Stimulated activated CD4-positive, alpha-beta T cell treated with anti-CD3 and anti-CD28 coated beads, Interleukin-4, amount 100 ng/mL, for 24 hours (primary cell): Measurements from ENCODE around the gene S100A11.
A peak's percentile ranks its signal among the peaks of the same experiment; 100 is the strongest.
"Not testable (repeated sequence)": the region's sequence is repeated elsewhere in the genome, so short reads cannot be mapped to it uniquely, and the experiment has no call there.

Experiments
- DNase-seq: peaks from one replicate; pipeline ENCODE4 v3.0.0-alpha.2; 2020

The S100A11 gene

GRCh38 chr1:152036267-152037216 lies at the start of gene S100A11:
Gene S100A11 (minus strand): TSS chr1:152037004. CDS start chr1:152036915, 89 bp downstream.
- DNase-seq, result peak; percentile 83

GRCh38 chr1:152084853-152085252 lies 48.0 kb upstream of the S100A11 start:
- no peak for DNase-seq

- DNase-seq, result not testable (repeated sequence)
Measured at GRCh38 chr1:152081026-152081425, 44.2 kb upstream of the S100A11 start.

GRCh38 chr1:152080494-152080893 lies 43.7 kb upstream of the S100A11 start:
- not testable (repeated sequence) for DNase-seq

GRCh38 chr1:152078831-152079441 lies 42.1 kb upstream of the S100A11 start:
- no peak for DNase-seq

GRCh38 chr1:152072311-152072710 lies 35.5 kb upstream of the S100A11 start:
- DNase-seq, result no peak

- DNase-seq, result no peak
Measured at GRCh38 chr1:152071123-152071522, 34.3 kb upstream of the S100A11 start.

GRCh38 chr1:152067929-152068328 lies 31.1 kb upstream of the S100A11 start:
- no peak for DNase-seq

GRCh38 chr1:152067150-152067549 lies 30.3 kb upstream of the S100A11 start:
- no peak for DNase-seq

- DNase-seq, result no peak
Measured at GRCh38 chr1:152061952-152062351, 25.1 kb upstream of the S100A11 start.

- no peak for DNase-seq
Measured at GRCh38 chr1:152053375-152053774, 16.6 kb upstream of the S100A11 start.

GRCh38 chr1:152052606-152053005 lies 15.8 kb upstream of the S100A11 start:
- peak; percentile 88 for DNase-seq

GRCh38 chr1:152050886-152051675 lies 14.3 kb upstream of the S100A11 start:
- DNase-seq, result no peak

GRCh38 chr1:152049291-152050083 lies 12.7 kb upstream of the S100A11 start:
- no peak for DNase-seq

- DNase-seq, result peak; percentile 65
Measured at GRCh38 chr1:152048416-152049009, 11.7 kb upstream of the S100A11 start.

- DNase-seq, result peak; percentile 89
Measured at GRCh38 chr1:152047730-152048415, 11.1 kb upstream of the S100A11 start.

- DNase-seq, result no peak
Measured at GRCh38 chr1:152047413-152047729, 10.6 kb upstream of the S100A11 start.

- no peak for DNase-seq
Measured at GRCh38 chr1:152044386-152044785, 7.6 kb upstream of the S100A11 start.

GRCh38 chr1:152043870-152044269 lies 7.1 kb upstream of the S100A11 start:
- no peak for DNase-seq

GRCh38 chr1:152042030-152042429 lies 5.2 kb upstream of the S100A11 start:
- DNase-seq, result no peak

GRCh38 chr1:152039886-152040285 lies 3.1 kb upstream of the S100A11 start:
- DNase-seq, result no peak

- no peak for DNase-seq
Measured at GRCh38 chr1:152039461-152039860, 2.7 kb upstream of the S100A11 start.
